HTERT RPE-1 (cell line): ENCODE results near the gene BID.

Source experiments
- in situ Hi-C: fragments of 300-500 bp; cut with MboI; formaldehyde crosslinking; loops from 4 replicates; pipeline ENCODE4 v1.14.3; 2020; ENCODE audit warnings: low sequenced_read_pairs

The BID gene

GRCh38 chr22:17803609-17804270 is 29.5 kb upstream of the BID start:
- in situ Hi-C loops: no loop called here

- in situ Hi-C loops: no loop called here
Measured at GRCh38 chr22:17802822-17803221, 28.6 kb upstream of the BID start.

- in situ Hi-C loops: no loop called here
Measured at GRCh38 chr22:17802411-17802810, 28.1 kb upstream of the BID start.

DNA sequence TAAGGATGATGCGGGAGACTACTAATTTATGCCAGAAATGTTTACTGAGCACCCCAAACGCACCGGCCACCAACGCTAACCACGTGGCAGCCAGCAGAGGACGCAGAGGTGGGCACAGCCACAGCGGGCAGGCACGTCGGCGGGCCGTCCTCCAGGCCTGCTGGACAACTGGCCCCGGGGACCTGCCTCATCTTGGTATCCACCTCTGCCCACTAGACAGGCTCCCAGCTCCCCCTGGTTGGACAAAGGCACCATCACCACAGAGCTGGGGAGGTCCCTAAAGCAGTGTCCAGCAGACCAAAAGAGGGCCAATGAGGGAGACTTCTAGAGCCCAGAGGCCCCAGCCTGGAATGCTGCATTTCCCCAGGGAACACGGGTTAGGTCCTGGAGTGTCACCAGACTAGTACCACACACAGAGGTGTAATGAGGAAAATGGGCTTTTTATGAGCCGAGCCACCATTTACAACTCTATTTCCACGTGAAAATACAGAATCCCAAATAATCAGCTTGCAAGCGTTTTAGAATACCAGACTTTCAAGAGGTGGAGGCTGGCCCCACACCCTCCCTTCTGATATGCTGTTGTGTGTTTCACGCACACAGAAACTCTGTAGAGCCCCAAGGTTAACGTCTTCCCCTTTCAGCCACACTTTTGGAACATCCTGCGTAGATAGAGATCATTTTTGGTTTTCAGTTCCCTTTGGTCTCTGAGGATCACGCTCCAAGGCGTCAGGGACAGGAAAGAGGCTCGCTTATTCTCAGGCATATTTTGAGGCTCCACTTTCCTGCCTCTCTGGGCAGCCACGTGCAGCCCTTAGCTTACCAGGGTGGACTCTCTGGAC is 23.7 kb upstream of the BID start:
- in situ Hi-C loops: no loop called here

DNA sequence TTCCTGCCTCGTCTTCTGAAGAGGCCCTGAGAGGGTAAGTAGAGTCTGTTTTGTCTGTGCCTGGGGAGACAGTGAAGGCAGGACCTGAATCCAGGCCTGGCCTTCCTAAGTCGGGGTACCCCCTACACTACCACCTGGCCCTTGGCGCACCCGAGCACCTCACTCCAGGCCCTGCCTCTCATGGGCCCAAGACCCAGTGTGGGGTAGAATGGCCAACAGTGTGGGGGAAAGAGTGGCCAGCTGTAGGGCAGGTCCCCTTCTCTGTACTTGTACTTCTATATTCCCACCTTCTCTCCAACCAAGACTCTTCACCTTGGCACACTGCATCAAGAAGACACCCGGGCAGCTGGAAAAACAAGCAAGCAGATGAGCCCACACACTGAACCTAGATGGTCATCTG is 22.4 kb upstream of the BID start:
- in situ Hi-C loops: no loop called here

GRCh38 chr22:17795661-17796548 is 21.6 kb upstream of the BID start:
- in situ Hi-C loops: no loop called here

DNA sequence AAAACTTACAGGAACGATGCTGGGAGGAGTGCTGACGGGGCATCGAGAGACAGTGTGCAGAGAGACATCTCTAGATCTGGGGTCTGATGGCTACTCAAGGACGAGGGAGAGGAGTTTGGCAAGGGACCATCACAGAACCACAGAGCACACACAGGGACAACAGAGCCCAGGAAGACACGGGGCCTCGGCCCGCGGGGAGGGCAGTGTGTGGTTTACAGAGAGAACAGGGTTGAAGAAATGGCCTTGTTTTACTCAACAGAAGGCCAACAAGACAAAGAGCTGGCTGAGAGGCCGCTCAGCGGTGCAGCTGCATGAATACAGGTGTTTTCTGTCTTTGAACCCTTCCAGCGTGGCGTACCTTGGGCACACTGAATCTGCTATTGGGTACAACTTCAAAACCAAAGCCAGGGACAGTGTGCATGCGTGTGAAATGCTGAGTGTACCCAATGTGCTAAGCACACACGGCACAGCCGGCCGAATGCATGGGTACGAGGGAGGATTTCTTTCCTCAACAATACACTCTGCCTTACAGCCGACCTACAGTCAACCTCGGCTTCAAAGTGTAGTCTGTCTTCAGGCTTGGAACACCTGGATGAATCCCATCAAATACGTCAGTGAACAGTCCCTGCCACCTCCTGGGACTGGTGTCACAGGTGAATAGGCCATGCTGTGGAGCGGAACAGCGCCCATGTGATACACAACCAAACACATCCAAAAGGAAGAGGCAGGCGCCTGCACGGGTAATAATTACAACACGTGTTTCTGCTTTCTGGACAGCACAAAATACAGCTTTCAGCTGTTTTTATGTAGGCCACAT is 20.7 kb upstream of the BID start:
- in situ Hi-C loops: no loop called here

GRCh38 chr22:17792854-17793434 is 18.7 kb upstream of the BID start:
- in situ Hi-C loops: no loop called here

DNA sequence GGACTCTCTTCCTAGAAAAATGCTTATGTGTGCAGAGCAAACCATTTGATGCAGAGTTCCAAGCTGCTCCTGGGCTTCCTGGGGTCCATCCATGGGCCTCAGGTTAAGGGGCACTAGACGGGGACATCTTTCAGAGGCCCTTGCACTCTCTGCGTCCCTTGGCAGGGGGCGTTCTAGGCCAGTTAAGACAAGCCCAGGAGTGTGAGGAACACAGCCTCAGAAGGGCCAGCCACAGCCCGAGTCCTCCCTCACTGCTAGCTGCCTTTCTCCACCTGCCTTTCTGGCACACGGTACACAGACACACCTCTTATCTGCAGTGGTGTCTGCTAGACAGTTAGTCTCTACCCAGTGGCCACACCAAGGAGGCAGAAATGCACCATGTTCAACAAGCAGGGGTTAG is 18.0 kb upstream of the BID start:
- in situ Hi-C loops: no loop called here

DNA sequence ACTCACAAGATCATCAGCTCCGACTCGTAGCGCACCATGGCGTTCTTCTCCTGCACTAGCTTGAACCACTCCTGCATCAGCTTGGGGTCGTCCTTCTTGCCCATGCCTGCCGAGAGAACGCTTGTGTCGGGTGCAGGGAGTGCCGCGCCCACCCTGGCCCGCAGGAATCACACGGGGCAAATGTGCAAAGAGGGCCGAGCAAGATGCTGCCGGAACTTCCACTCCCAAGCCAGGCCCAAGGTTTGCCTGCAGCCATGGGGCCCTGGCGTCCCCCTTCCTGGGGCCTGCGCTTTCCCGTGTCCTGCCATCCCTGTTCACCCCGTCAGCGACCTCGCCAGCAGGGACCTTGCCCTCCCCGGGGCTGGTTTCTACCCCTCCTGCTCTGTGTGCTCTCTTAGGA is 16.9 kb upstream of the BID start:
- in situ Hi-C loops: no loop called here

DNA sequence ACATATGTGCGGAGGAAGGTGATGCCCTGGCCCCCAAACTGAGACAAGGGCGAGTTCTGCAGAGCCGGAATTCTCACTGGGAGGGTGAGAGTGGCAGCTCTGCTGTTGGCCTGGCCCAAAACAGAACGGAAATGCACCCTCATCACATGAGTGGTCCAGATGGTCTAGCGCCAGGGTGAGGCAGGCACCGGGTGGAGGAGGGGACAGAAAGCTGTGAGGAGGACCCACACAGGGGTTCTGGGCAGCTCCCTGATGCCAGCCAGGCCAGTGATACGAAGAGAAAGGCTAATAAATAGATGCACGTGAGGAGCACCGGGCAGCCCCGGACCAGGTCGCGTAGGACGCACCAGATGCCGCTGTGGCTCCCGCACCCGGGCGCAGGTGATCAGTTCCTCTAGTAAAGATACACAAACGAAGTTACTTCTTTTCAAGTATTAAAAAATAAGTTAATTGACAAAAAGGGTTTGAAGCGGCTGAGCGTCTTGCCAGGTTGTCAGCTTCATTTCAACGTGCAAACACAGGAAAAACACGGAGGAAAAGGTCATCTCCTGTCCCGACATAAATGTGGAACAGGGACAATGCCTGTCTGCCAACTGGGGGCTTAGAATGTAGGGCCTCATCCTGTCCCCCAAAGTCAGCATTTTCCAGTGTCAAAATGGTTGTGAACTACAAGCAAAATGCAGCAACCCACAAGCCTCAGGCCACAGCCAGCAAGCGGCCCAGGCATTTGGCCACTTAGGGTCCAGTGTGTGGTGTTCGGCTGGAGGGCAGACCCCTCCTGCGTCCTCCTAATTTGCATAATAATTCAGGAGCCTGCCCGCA is 15.3 kb upstream of the BID start:
- in situ Hi-C loops: no loop called here

DNA sequence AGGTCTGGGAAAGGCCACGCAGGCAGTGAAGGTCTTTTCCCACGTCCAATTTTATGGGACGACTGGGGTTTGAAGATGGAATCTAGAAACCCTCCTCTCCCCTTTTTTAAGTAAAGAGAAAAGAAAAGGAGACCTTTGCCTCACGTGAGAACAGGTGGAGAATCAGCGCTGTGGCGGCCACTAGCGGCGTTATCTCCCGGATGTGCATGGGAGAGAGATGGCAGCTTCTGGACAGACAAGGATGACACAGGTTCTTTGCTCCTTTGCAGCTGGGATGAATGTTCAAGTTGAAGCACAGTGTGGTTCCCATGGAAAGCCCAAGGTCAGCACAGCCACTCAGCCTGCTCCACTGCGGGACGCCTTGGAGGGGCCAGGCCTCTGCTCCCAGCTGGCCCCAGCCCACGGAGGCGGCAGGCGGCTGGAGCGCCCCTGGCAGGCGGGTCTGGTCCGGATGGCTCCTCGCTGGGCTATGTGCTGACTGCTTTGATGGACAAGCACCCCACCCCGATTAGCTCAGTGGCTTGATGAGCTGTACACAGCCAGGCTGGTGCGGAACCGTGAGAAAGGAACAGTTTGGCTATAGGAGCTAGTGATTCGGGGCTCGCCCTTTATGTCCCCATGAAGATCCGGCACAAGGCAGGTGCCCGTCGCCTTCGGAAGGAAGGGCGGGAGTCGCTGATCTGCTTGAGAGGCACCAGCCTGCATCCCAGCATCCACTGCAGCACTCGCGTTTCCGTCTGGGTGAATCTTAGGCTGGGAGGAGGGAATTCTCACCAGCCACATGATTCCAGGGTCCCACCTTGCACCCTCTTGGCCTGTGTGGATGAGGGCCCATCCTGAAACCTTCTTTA is 14.5 kb upstream of the BID start:
- in situ Hi-C loops: no loop called here

- in situ Hi-C loops: no loop called here
Measured at GRCh38 chr22:17787716-17788330, 13.6 kb upstream of the BID start.

DNA sequence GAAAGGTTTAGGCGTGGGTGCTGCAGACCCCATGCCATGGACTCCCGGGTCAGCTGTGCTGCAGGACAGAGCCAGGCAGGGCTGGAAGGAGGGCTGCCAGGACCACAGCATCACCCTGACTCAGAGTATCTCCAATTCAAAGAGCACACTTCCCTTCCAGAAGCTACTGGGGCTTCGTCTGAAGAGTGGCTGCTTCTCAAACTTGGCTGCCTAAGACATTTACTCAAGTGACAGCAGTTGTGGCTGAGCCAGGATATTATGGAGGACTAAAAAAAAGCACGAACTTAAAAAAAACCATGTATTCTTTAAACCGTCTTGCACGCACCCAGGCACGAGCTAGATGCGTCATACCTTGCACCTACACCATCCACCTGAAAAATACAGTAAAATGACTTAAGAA is 13.0 kb upstream of the BID start:
- in situ Hi-C loops: no loop called here

GRCh38 chr22:17786435-17787161 is 12.3 kb upstream of the BID start:
- in situ Hi-C loops: no loop called here

DNA sequence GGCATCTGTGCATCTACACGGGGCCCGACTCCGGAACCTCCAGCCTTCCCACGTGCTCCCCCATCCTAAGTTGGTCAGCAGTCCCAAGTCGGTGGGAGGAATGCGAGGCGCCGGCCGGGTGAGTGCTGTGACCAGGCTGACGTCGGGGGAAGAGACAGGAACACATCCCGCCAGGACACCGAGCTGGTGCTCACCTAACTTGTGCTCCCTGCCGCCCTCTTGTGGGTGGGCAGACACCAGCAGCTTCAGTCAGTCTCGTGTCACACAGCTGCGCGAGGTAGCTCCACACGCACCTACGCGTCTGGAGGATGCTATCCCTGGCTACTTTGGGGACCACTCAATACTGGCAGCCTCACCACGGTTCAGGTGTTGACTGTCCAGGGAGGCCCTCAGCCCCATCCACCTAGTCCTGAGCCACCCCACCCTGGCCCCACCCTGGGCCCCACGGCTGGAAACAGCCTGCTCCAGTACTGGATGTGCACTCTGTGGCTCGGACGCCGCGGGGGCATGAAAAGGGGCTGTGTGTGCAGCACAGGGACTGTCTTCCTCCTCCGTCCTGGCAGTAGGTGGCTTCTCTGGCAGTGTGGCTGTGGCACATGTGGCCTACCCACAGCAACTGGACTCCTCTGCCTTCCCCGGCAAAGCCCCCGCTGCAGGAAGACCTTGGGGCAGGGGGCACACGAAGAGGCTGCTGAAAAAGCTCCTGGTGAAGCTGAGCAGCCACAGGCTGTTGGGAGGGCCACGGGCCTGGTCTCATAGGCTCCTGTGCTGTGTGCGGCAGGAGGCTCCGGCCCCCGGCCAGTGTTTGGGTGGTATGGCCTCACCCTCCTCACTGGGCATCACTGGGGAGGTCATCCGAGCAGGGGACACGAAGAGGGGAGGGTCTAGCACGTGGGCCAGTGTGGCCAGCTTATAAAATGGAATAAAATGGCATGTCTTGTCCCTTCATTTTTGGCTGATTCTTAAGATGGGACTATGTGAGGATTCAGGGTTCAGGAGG is 11.2 kb upstream of the BID start:
- in situ Hi-C loops: no loop called here
